Loucy (cell line): Measurements from ENCODE around the gene THOC6.

Experiments used
- EZH2phosphoT487 ChIP-seq: fragments of 200-600 bp; IDR thresholded peaks from 2 replicates; pipeline ENCODE4 v1.6.1; 2018; ENCODE audit warnings: antibody characterized with exemption, mild to moderate bottlenecking, moderate library complexity, borderline replicate concordance
- TF ChIP-seq, protein P1 (sequence below): fragments of 200-600 bp; sonication (generic); conservative IDR thresholded peaks from 2 replicates; pipeline ENCODE4 v1.5.1; 2014; ENCODE audit warnings: mild to moderate bottlenecking, antibody characterized with exemption, low read length

- TF ChIP-seq, protein P1, sequence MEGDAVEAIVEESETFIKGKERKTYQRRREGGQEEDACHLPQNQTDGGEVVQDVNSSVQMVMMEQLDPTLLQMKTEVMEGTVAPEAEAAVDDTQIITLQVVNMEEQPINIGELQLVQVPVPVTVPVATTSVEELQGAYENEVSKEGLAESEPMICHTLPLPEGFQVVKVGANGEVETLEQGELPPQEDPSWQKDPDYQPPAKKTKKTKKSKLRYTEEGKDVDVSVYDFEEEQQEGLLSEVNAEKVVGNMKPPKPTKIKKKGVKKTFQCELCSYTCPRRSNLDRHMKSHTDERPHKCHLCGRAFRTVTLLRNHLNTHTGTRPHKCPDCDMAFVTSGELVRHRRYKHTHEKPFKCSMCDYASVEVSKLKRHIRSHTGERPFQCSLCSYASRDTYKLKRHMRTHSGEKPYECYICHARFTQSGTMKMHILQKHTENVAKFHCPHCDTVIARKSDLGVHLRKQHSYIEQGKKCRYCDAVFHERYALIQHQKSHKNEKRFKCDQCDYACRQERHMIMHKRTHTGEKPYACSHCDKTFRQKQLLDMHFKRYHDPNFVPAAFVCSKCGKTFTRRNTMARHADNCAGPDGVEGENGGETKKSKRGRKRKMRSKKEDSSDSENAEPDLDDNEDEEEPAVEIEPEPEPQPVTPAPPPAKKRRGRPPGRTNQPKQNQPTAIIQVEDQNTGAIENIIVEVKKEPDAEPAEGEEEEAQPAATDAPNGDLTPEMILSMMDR: no peak
- no peak for TF ChIP-seq EZH2phosphoT487
These were observed 8.8 kb downstream of the THOC6 start for GRCh38 chr16:3032624-3033023.
